ENCODE data around the gene KRTAP10-3.
"Not testable (repeated sequence)": the region's sequence is repeated elsewhere in the genome, so short reads cannot be mapped to it uniquely, and the experiment has no call there.

KRTAP10-3 gene

GRCh38 chr21:44590897-44591800 lies 32.6 kb upstream of the KRTAP10-3 start:
- in situ Hi-C loops (cut with MboI; ENCODE audit: low sequenced_read_pairs): not testable (repeated sequence)

GRCh38 chr21:44590311-44590721 lies 31.7 kb upstream of the KRTAP10-3 start:
- in situ Hi-C loops (cut with MboI; ENCODE audit: low sequenced_read_pairs): no loop called here

GRCh38 chr21:44589586-44590305 lies 31.2 kb upstream of the KRTAP10-3 start:
- in situ Hi-C loops (cut with MboI; ENCODE audit: low sequenced_read_pairs): no loop called here

GRCh38 chr21:44589094-44589493 lies 30.5 kb upstream of the KRTAP10-3 start:
- in situ Hi-C loops (cut with MboI; ENCODE audit: low sequenced_read_pairs): no loop called here

GRCh38 chr21:44585892-44586291 lies 27.3 kb upstream of the KRTAP10-3 start:
- in situ Hi-C loops (cut with MboI; ENCODE audit: low sequenced_read_pairs): no loop called here

- in situ Hi-C loops (cut with MboI; ENCODE audit: low sequenced_read_pairs): no loop called here
Measured at GRCh38 chr21:44583800-44584147, 25.2 kb upstream of the KRTAP10-3 start.

GRCh38 chr21:44583089-44583799 lies 24.6 kb upstream of the KRTAP10-3 start:
- in situ Hi-C loops (cut with MboI; ENCODE audit: low sequenced_read_pairs): no loop called here

GRCh38 chr21:44582055-44582454 lies 23.5 kb upstream of the KRTAP10-3 start:
- in situ Hi-C loops (cut with MboI; ENCODE audit: low sequenced_read_pairs): no loop called here

- in situ Hi-C loops (cut with MboI; ENCODE audit: low sequenced_read_pairs): no loop called here
Measured at GRCh38 chr21:44581158-44581557, 22.6 kb upstream of the KRTAP10-3 start.

- in situ Hi-C loops (cut with MboI; ENCODE audit: low sequenced_read_pairs): not testable (repeated sequence)
Measured at GRCh38 chr21:44580231-44580821, 21.7 kb upstream of the KRTAP10-3 start, which contains the start of gene KRTAP10-5. TSS of gene KRTAP10-5 (minus strand) at chr21:44580604. CDS start at chr21:44580578, 26 bp downstream.

- in situ Hi-C loops (cut with MboI; ENCODE audit: low sequenced_read_pairs): no loop called here
Measured at GRCh38 chr21:44579833-44580144, 21.2 kb upstream of the KRTAP10-3 start.

- in situ Hi-C loops (cut with MboI; ENCODE audit: low sequenced_read_pairs): no loop called here
Measured at GRCh38 chr21:44579056-44579832, 20.6 kb upstream of the KRTAP10-3 start.

GRCh38 chr21:44578371-44579055 lies 19.9 kb upstream of the KRTAP10-3 start:
- in situ Hi-C loops (cut with MboI; ENCODE audit: low sequenced_read_pairs): no loop called here

GRCh38 chr21:44576025-44576420 lies 17.4 kb upstream of the KRTAP10-3 start:
- in situ Hi-C loops (cut with MboI; ENCODE audit: low sequenced_read_pairs): no loop called here

- in situ Hi-C loops (cut with MboI; ENCODE audit: low sequenced_read_pairs): no loop called here
Measured at GRCh38 chr21:44575307-44576024, 16.9 kb upstream of the KRTAP10-3 start.

- in situ Hi-C loops (cut with MboI; ENCODE audit: low sequenced_read_pairs): no loop called here
Measured at GRCh38 chr21:44574457-44575306, 16.1 kb upstream of the KRTAP10-3 start.

- in situ Hi-C loops (cut with MboI; ENCODE audit: low sequenced_read_pairs): not testable (repeated sequence)
Measured at GRCh38 chr21:44573630-44574456, 15.2 kb upstream of the KRTAP10-3 start, which contains the start of gene KRTAP10-4. TSS of gene KRTAP10-4 (plus strand) at chr21:44573729. CDS start at chr21:44573759, 30 bp downstream.

All from hTERT RPE-1 (cell line).